Measurements from ENCODE around the gene C6. TPM values are rescaled to one million over a fixed set of nuclear protein-coding genes. Genes with fewer than 3 reads are reported as not detected.

The C6 gene
- total and polyA plus RNA-seq, 4 donors: 125 to 916 (median 269) TPM

DNA sequence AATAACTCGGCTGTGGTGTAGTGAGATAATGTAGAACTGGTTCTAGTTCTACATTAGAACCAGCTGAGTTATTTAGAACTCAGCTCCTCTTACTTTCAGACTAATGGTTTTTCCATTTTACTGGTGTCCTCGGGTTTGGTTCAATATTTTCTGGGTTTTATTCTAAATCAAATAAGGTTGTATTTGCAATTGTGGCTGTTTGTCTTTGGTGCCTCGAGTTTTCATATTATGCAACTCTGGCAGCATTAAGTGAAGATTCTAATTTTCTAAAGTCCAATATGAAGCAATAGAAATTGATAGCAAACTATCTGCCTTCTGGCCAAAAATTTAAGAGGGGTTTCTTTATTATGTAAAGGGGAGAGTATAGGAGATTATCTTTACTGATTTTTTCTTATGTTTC lies 19.0 kb downstream of the C6 start:
- Histone ChIP-seq H3K27ac (ENCODE audit: low read depth in 1 of 2, low read length in 2 of 2) (peak overlapping the region; percentile 55 to 73), H3K4me3 (ENCODE audit: low read depth in 1 of 3, low read length in 3 of 3) (peak overlapping the region in 1 of 3 donors; percentile 24)
- TF ChIP-seq, protein P1, sequence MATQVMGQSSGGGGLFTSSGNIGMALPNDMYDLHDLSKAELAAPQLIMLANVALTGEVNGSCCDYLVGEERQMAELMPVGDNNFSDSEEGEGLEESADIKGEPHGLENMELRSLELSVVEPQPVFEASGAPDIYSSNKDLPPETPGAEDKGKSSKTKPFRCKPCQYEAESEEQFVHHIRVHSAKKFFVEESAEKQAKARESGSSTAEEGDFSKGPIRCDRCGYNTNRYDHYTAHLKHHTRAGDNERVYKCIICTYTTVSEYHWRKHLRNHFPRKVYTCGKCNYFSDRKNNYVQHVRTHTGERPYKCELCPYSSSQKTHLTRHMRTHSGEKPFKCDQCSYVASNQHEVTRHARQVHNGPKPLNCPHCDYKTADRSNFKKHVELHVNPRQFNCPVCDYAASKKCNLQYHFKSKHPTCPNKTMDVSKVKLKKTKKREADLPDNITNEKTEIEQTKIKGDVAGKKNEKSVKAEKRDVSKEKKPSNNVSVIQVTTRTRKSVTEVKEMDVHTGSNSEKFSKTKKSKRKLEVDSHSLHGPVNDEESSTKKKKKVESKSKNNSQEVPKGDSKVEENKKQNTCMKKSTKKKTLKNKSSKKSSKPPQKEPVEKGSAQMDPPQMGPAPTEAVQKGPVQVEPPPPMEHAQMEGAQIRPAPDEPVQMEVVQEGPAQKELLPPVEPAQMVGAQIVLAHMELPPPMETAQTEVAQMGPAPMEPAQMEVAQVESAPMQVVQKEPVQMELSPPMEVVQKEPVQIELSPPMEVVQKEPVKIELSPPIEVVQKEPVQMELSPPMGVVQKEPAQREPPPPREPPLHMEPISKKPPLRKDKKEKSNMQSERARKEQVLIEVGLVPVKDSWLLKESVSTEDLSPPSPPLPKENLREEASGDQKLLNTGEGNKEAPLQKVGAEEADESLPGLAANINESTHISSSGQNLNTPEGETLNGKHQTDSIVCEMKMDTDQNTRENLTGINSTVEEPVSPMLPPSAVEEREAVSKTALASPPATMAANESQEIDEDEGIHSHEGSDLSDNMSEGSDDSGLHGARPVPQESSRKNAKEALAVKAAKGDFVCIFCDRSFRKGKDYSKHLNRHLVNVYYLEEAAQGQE (IDR thresholded peaks at IDR 0.05): no peak
- TF ChIP-seq RAD21 (IDR thresholded peaks at IDR 0.05) (no peak), GABPA (IDR thresholded peaks at IDR 0.05 in 1 of 2, conservative IDR thresholded peaks at IDR 0.05 in 1 of 2) (no peak), RXRA (IDR thresholded peaks at IDR 0.05) (peak in 1 of 2 donors; percentile 30), HNF4A (conservative IDR thresholded peaks at IDR 0.05) (peak; percentile 75 to 83), FOXA1 (IDR thresholded peaks at IDR 0.05) (no peak), SP1 (IDR thresholded peaks at IDR 0.05) (no peak), FOXA2 (IDR thresholded peaks at IDR 0.05) (no peak), NR2F2 (IDR thresholded peaks at IDR 0.05) (no peak), CTCF (IDR thresholded peaks at IDR 0.05; ENCODE audit: low read depth, low read length, missing input control) (no peak), JUND (IDR thresholded peaks at IDR 0.05) (peak in 1 of 2 donors; percentile 21), YY1 (IDR thresholded peaks at IDR 0.05) (no peak), TAF1 (conservative IDR thresholded peaks at IDR 0.05) (no peak), EGR1 (IDR thresholded peaks at IDR 0.05; ENCODE audit: low read depth in 2 of 2) (no peak), HNF4G (IDR thresholded peaks at IDR 0.05) (peak; percentile 47)
- TF ChIP-seq, protein P2, sequence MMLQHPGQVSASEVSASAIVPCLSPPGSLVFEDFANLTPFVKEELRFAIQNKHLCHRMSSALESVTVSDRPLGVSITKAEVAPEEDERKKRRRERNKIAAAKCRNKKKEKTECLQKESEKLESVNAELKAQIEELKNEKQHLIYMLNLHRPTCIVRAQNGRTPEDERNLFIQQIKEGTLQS (IDR thresholded peaks at IDR 0.05): no peak
- TF ChIP-seq, protein P3, sequence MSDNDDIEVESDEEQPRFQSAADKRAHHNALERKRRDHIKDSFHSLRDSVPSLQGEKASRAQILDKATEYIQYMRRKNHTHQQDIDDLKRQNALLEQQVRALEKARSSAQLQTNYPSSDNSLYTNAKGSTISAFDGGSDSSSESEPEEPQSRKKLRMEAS (IDR thresholded peaks at IDR 0.05): no peak
- TF ChIP-seq, protein P4, sequence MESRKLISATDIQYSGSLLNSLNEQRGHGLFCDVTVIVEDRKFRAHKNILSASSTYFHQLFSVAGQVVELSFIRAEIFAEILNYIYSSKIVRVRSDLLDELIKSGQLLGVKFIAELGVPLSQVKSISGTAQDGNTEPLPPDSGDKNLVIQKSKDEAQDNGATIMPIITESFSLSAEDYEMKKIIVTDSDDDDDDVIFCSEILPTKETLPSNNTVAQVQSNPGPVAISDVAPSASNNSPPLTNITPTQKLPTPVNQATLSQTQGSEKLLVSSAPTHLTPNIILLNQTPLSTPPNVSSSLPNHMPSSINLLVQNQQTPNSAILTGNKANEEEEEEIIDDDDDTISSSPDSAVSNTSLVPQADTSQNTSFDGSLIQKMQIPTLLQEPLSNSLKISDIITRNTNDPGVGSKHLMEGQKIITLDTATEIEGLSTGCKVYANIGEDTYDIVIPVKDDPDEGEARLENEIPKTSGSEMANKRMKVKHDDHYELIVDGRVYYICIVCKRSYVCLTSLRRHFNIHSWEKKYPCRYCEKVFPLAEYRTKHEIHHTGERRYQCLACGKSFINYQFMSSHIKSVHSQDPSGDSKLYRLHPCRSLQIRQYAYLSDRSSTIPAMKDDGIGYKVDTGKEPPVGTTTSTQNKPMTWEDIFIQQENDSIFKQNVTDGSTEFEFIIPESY (IDR thresholded peaks at IDR 0.05): no peak

More for the DNA sequence above, 19.0 kb downstream of the C6 start:
- Histone ChIP-seq H3K9me3 (ENCODE audit: control insufficient read depth in 4 of 4, low read length in 3 of 4) (no peaks in the 10 kb centered on the region), H3K9ac (ENCODE audit: low read depth in 1 of 2, low read length in 2 of 2) (no peak overlapping the region), H3K36me3 (ENCODE audit: control insufficient read depth in 4 of 4, insufficient read depth in 3 of 4, low read depth in 1 of 4, low read length in 3 of 4) (peaks cover 4 to 32% (median 21%) of the 10 kb centered on the region in 4 donors), H3K27me3 (ENCODE audit: control insufficient read depth in 4 of 4, insufficient read depth in 4 of 4, low read length in 3 of 4) (no peaks in the 10 kb centered on the region), H3K4me1 (ENCODE audit: control insufficient read depth in 4 of 4, insufficient read depth in 4 of 4, low read length in 3 of 4) (peaks cover 6 to 39% (median 24%) of the 10 kb centered on the region in 4 donors)
- no peak for DNase-seq (ENCODE audit: low spot score)
- WGBS: 31% methylated on average over 3 of the region's 3 CpGs
